Cerebellar cortex (tissue), 1 donor: ENCODE data around the gene ASCC1.

Experiments
- DNase-seq: peaks from one replicate; pipeline ENCODE4 v3.0.0-alpha.2; 2015; ENCODE audit warnings: low spot score

Gene ASCC1

GRCh38 chr10:72081772-72082590 lies 134.1 kb downstream of the ASCC1 start:
- peak; percentile 46 for DNase-seq

DNA sequence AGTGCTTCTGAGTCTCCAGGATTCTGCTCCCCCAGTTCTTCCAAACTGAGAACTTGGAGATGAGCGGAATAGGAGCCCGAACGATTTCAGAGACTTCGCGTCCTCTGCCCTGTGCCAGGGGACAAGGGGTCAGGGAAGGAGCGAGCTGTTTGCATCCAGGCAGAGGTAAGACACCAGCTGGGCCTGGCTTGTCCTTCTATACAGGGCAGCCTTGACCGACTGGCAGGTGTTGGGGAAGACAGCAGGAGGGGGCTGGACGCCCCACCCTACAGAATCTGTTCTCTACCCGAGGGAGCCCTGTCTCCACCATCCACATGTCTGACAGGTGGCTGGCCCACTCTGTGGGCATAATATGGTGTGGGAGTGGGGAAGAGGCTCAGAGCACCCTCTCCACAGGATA lies 134.9 kb downstream of the ASCC1 start:
- DNase-seq, result no peak

DNA sequence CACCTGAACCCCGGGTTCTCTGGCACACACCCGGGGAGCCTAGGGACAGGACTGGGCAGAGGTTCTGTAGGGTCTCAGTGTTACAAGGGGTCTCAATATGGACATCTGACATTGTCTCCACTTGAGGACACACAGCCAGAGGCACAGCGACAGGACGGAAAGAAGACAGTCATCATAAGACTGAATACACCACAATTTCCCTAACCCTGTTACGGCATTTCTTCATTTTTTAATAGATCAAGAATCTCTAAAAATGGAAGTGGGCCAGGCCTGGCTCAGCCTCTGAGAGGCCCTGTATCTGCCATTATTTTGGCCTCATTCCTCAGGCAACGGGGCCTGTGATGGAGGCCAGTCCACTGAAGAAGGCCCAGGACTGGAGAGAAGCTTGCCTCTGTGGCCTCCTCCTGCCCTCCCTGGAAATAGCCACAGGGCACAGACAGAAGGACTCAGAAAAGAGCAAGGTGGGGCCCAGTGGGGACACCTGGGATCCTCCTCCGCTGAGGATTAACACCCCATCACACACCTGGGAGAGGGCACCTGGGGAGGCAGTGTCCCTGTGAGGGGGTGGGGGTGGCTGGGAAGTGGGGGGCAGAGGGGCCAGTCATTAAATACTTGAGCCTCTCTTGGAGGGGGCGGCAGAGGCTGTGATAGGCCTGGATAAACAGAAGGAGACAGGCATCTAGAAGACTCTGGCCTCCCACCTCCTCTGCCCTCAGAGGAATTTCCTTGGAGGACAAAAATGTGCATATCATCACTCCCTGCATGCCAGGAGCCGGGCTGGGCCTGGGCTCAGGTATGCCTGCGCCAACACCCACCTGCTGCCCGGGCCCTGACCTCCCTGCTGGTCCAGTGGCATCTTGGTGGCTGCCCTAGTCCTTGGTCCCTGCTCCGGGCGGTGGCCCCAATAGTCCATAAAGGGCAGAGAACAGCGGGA lies 135.8 kb downstream of the ASCC1 start:
- DNase-seq, result no peak

GRCh38 chr10:72079356-72079755 lies 136.7 kb downstream of the ASCC1 start:
- DNase-seq, result peak; percentile 77

DNA sequence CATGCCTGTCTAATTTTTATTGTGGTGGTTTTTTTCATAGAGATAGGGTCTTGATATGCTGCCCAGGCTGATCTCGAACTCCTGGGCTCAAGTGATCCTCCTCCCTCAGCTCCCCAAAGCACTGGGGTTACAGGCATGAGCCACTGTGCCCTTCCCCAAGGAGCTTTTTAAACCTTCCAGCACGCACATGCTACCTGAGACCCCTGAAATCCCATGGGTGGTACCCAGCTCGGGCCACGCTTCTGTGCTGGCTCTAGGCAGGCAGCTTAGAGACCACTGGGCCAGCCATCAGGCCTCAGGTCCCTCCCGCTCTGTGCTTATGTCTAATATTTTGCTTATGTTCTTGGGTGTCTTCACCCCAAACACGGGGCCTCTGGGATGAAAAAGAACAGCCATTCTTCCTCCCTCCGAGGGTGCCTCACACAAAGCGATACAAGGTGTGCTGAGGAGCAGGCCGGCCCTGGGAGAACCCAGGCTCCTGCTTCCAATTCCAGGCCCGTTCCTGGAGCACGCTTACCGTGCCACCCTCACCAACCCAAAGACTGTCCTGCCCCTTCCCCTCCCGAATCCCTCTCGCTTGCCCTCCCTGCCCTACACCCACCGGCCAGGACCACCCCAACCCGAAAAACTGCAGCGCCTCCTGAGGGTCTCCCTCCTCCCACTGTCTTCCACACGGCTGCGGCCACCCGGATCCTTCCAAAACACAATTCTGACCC lies 138.6 kb downstream of the ASCC1 start:
- DNase-seq, result no peak

DNA sequence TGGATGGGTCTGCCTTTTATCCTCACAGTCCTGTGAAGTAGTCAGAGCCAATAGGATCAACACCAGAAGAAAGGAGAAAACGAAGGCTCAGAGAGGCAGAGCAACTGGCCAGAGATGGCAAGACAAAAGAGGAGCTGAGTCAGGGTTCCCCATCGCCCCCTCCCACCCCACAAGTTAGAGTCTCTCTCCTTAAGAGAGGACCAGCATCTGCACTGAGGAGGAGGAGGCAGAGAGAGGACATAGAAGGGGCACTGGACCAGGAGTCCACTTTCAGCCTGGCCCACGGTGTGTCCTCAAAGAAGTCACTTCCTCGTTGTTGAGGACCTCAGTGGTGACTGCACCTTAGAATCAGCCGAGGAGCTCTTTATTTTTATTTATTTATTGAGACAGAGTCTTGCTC lies 139.3 kb downstream of the ASCC1 start:
- no peak for DNase-seq

- no peak for DNase-seq
These were observed 140.5 kb downstream of the ASCC1 start for GRCh38 chr10:72075376-72076115.

GRCh38 chr10:72074574-72075375 lies 141.3 kb downstream of the ASCC1 start:
- DNase-seq, result peak; percentile 46

GRCh38 chr10:72073708-72074573 lies 142.1 kb downstream of the ASCC1 start:
- peak; percentile 54 for DNase-seq

DNA sequence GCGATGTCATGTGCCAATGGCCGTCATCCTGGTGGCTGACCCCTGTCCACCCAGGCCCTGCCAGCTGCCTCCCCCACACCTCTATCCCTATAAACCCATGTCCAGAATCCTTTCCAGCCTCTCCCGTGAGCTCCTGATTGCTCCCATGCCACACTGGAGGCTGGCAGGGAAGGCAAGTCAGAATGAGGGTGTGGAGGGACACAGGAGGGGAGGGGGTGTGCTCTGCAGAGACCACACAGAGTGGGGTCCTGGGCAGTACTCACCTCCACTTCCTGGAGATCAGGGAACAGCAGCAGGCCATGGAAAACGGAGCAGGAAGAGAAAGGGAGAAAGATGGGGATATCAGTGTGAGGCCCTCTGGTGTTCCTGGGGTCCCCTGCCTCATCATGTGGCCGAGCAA lies 143.4 kb downstream of the ASCC1 start:
- no peak for DNase-seq

- DNase-seq, result no peak
These were observed 144.0 kb downstream of the ASCC1 start for GRCh38 chr10:72072046-72072445.

DNA sequence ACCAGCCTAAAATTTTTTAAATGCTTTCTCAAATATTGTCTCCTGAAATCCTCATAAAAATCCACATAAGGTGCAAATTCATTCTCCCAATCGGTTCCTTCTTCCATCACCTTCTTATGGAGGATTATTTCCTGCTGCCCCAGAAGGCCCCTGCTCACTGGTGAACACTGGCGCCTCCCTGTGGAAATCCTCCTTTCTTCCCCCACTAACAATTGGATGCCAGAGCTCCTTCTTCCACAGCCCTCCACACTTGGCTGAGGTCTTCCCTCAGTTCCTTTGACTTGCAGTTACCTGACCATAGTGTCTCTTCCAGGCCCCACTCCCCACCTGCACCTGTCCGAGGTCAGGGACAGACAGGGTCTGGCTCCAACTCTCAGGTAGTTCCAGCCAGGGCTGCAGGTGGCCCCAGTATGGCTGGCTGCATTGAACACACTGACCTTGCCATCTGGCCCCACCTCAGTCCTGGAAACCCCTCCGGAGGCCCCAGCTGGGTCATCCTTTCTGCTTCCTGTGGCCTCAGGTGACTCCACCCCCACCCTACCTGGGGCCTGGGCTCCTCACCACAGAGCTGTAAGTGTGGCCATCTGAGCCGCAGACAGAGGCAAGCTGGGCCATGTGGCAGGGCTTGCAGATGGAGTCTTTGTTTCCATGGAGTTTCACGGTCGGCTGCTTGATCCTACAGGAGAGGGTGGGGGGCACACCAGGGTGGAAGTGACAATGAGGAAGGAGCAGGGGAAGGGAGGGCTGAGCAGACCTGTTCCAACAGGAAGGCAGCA lies 146.1 kb downstream of the ASCC1 start:
- peak; percentile 64 for DNase-seq

GRCh38 chr10:72068901-72069446 lies 147.1 kb downstream of the ASCC1 start:
- no peak for DNase-seq

GRCh38 chr10:72068126-72068765 lies 147.8 kb downstream of the ASCC1 start:
- DNase-seq, result no peak

GRCh38 chr10:72067463-72068125 lies 148.5 kb downstream of the ASCC1 start:
- DNase-seq, result no peak

GRCh38 chr10:72066318-72067284 lies 149.5 kb downstream of the ASCC1 start:
- peak; percentile 59 for DNase-seq
